Measurements from ENCODE around the gene NPW.

Gene NPW

DNA sequence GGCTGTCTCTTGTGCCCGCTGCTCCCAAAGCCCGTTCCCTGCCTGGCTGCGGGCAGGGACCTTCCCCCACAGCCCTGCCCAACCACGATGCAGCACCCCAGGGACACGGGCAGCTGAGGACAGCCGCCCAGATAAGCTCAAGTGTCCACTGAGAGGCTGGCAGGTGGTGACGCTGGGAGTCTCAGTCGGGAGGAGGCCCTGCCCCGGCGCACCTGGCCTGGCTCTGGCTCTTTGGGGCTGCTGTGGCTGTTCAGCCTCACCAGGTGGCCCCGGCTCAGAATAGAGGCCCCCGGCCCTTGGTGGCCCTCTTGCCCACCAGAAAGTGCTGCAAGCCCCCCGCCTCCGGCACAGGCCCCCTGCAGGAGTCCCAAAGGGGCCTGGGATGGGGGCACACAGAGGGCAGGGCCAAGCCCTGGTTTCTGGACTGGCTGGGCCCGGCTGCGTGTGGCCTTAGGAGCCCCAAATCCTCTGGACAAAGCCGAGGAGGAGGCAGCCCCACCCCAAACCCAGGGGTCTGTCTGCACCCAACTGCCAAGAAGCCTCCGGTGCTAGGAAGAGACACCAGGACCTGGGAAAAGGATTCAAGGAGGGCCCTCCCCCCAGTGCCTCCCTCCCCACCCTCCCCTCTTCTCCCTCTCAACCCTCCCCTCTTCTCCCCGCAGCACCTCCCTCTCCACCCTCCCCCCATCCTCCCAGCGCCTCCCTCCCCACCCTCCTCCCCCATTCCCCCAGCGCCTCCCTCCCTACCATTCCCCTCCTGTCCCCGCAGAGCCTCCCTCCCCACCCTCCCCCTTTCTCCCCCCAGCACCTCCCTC, 22.8 kb downstream of the NPW start:
- Histone ChIP-seq H3K27me3 (replicated peaks; ENCODE audit: control insufficient read depth, insufficient read depth, low read length) (no peaks in the 10 kb centered on the region), H3K4me3 (replicated peaks; ENCODE audit: low read depth, low read length) (no peak overlapping the region), H3K36me3 (ENCODE audit: control insufficient read depth, insufficient read depth, low read length) (no peaks in the 10 kb centered on the region)
- TF ChIP-seq, protein P1, sequence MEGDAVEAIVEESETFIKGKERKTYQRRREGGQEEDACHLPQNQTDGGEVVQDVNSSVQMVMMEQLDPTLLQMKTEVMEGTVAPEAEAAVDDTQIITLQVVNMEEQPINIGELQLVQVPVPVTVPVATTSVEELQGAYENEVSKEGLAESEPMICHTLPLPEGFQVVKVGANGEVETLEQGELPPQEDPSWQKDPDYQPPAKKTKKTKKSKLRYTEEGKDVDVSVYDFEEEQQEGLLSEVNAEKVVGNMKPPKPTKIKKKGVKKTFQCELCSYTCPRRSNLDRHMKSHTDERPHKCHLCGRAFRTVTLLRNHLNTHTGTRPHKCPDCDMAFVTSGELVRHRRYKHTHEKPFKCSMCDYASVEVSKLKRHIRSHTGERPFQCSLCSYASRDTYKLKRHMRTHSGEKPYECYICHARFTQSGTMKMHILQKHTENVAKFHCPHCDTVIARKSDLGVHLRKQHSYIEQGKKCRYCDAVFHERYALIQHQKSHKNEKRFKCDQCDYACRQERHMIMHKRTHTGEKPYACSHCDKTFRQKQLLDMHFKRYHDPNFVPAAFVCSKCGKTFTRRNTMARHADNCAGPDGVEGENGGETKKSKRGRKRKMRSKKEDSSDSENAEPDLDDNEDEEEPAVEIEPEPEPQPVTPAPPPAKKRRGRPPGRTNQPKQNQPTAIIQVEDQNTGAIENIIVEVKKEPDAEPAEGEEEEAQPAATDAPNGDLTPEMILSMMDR (IDR thresholded peaks at IDR 0.05; ENCODE audit: insufficient read depth, low read length, poor library complexity, severe bottlenecking), result no peak
- DNase-seq (ENCODE audit: extremely low read depth, insufficient read length), result no peak

DNA sequence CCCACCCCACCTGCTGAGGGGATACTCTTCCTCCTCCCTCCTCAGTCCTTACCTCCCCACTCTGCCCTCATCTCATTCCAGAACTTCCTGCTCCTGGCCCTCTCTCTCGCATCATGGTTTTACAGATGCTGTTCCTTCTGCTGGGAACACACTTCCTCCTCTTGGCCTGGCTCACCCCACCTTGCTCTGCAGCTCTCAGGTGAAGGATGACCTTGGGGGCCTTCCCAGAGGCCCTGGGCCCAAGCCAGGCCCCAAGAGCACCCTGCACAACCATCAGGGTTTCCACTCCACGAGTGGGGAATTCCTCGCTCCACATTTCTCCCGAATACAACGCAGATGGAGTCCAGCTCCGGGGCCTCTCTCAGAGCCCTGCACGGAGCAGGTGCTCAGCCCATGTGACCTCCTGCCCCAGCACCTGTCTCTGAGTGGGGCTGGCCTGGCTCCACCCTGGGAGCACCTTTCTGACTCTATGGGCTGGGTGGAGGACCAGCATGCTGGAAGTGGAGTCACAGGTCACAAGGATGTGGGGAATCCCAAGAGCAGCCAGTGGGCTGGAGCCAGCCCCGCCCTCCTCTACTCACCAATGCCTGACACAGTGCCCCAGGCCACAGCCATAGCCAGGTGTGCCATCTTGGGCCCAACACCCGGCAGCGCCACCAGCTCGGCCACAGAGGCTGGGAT, 23.5 kb downstream of the NPW start:
- TF ChIP-seq, protein P1 (IDR thresholded peaks at IDR 0.05; ENCODE audit: insufficient read depth, low read length, poor library complexity, severe bottlenecking), result no peak
- DNase-seq (ENCODE audit: extremely low read depth, insufficient read length), result no peak
- no peaks in the 10 kb centered on the region for H3K27me3 ChIP-seq (replicated peaks; ENCODE audit: control insufficient read depth, insufficient read depth, low read length)
- H3K36me3 ChIP-seq (ENCODE audit: control insufficient read depth, insufficient read depth, low read length), result no peaks in the 10 kb centered on the region
- no peak overlapping the region for H3K4me3 ChIP-seq (replicated peaks; ENCODE audit: low read depth, low read length)

DNA sequence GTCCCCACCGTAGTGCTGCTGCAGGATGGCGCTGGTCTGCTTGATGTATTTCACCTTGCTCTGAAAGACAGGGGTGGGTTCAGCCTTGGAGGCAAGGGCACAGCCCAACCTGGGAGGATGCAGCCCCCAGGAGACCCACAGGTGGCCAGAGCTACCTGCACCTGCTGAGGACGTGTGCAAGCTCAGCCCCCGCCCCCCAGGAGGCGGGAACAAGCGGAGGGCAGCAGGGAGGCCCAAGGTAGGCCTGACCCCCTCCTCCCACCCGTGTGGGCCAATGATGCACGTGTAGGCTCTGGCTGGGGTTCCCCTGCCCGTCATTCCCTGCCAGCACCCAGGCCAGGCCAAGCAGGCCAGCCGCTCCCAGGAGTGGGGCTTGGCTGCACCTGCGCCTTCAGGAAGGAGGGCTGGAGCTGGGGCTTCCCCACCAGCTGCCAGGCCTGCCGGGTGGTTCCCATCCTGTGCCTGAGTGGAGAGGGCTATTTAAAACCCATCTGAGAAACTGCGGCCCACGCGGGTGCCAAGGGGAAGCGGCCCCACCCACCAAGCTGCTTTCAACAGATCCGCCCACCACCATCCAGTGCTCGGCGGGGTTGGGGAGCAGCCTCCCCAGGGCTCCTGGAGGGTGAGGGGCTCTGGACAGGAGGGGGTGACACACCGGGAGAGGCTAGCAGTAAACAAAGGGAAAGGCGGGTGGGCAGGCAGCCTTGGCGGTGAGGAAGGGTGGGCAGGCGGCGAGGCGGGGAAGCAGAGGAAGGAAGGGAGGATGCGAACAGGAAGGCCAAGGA, 24.3 kb downstream of the NPW start:
- Histone ChIP-seq H3K27me3 (replicated peaks; ENCODE audit: control insufficient read depth, insufficient read depth, low read length) (no peaks in the 10 kb centered on the region), H3K36me3 (ENCODE audit: control insufficient read depth, insufficient read depth, low read length) (no peaks in the 10 kb centered on the region), H3K4me3 (replicated peaks; ENCODE audit: low read depth, low read length) (no peak overlapping the region)
- TF ChIP-seq, protein P1 (IDR thresholded peaks at IDR 0.05; ENCODE audit: insufficient read depth, low read length, poor library complexity, severe bottlenecking), result no peak
- DNase-seq (ENCODE audit: extremely low read depth, insufficient read length), result no peak

DNA sequence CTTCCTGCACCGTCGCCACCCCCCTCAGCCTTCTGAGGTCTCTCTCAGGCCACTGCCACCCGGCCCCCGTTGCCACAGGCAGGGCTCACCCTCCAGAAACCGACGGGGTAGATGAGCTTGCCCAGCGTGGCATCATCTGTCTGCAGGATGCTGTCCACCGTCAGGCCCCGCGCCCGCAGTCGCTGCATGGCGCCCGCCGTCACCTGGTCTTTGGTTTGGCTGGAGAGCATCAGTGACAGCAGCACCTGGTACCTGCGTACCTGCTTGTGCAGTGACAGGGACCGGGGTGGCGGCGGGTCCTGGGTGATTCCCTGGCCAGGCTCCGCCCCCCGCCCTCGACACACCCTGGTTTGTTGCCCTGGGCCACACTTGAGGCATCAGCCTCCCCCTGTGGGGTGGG, 25.0 kb downstream of the NPW start:
- Histone ChIP-seq H3K36me3 (ENCODE audit: control insufficient read depth, insufficient read depth, low read length) (no peaks in the 10 kb centered on the region), H3K27me3 (replicated peaks; ENCODE audit: control insufficient read depth, insufficient read depth, low read length) (no peaks in the 10 kb centered on the region), H3K4me3 (replicated peaks; ENCODE audit: low read depth, low read length) (no peak overlapping the region)
- no peak for DNase-seq (ENCODE audit: extremely low read depth, insufficient read length)
- TF ChIP-seq, protein P1 (IDR thresholded peaks at IDR 0.05; ENCODE audit: insufficient read depth, low read length, poor library complexity, severe bottlenecking), result no peak

DNA sequence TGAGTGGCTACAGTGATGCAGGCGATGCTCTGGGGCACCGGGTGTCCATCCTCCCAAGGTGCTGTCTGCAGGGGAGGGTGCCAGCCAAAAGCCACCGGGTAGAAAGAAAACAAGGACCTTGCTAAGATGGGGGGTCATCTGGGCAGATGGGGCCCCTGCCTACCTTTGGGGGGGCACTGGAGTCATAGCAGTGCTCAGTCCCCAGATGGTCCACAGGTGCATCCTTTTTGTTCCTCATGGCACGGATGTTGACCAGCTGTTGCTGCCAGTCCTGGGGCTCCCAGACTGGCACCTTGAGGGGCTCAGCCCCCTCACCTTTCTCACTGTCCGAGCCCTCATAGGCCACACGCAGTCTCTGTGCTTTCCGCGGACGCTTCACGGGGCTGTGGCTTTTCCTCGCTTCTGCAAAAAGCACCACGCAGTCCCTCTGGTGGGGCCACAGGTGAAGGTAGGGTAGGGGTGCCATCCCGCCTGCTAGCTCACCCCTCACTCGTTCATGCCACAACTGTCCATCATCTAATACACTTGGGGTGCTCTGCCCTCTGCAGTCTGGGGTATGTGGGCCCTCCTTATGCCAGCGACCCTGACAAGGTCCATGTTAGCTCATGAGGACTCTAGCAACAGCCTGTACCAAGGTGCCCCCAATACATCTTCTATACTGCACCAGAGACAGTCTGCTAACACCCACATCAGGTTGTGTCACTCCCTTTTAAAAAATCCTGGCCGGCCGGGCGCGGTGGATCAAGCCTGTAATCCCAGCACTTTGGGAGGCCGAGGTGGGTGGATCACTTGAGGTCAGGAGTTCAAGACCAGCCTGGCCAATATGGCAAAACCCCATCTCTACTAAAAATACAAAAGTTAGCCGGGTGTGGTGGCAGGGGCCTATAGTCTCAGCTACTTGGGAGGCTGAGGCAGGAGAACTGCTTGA, 26.6 kb downstream of the NPW start:
- H3K36me3 ChIP-seq (ENCODE audit: control insufficient read depth, insufficient read depth, low read length), result no peaks in the 10 kb centered on the region
- H3K27me3 ChIP-seq (replicated peaks; ENCODE audit: control insufficient read depth, insufficient read depth, low read length), result no peaks in the 10 kb centered on the region
- TF ChIP-seq, protein P1 (IDR thresholded peaks at IDR 0.05; ENCODE audit: insufficient read depth, low read length, poor library complexity, severe bottlenecking), result no peak

More for the DNA sequence above, 26.6 kb downstream of the NPW start:
- no peak for DNase-seq (ENCODE audit: extremely low read depth, insufficient read length)
- peak overlapping the region; percentile 91; the same call in 1 of the 2 replicates for H3K4me3 ChIP-seq (replicated peaks; ENCODE audit: low read depth, low read length)

Data from GM06990 (cell line).